ENCODE measurements around the gene HMBS. TPM values are rescaled to one million over a fixed set of nuclear protein-coding genes. Genes with fewer than 3 reads are reported as not detected.

Gene HMBS
- total and polyA plus RNA-seq, 2 of the 8 experiments (the other 6 are each of a cell fraction or from before 2014, with no cell fraction given): 69.3 to 109 TPM

DNA sequence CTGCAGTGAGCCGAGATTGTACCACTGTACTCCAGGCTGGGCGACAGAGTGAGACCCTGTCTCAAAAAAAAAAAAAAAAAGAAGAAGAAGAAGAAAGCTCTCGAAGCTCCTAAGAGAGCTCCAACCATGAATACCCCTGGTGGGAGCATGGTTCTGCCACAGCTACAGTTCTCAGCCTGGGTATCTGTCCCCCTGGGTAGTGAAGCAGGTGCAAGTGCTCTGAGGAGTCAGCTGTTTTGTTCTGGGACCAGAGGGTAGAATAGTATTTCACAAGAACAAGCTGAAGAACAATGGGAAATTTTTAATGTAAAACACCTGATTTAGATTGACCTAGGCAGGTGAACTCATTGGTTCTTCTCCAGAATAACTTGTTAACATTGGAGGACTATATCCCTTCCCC is 23.4 kb upstream of the HMBS start:
- Histone ChIP-seq H3K79me2 (ENCODE audit: control insufficient read depth in 1 of 2, insufficient read depth in 2 of 2, low read length in 2 of 2) (peaks cover 0 to 2% of the 10 kb centered on the region in 2 experiments; a peak in 2 of 4 replicates), H3K23me2 (ENCODE audit: low read depth, low read length) (peaks cover under 1% of the 10 kb centered on the region; the same call in 1 of the 2 replicates), H2BK15ac (ENCODE audit: low read length) (no peak overlapping the region), H3K4me2 (ENCODE audit: insufficient read depth in 1 of 2, low read depth in 2 of 2, low read length in 2 of 2) (no peak overlapping the region), H3K79me1 (ENCODE audit: low read depth, low read length) (no peaks in the 10 kb centered on the region), H2BK12ac (ENCODE audit: low read depth, low read length) (no peak overlapping the region), H4K20me1 (replicated peaks in 1 of 2; ENCODE audit: control insufficient read depth in 1 of 2, insufficient read depth in 2 of 2, low read length in 2 of 2) (peaks cover 0 to 1% of the 10 kb centered on the region in 2 experiments), H3K27ac (ENCODE audit: low read depth, low read length) (no peak overlapping the region), H3K18ac (ENCODE audit: extremely low read depth, low read length) (no peak overlapping the region), H2AK5ac (ENCODE audit: low read depth, low read length) (no peak overlapping the region), H3K56ac (replicated peaks; ENCODE audit: insufficient read length, low read depth, low read length) (no peak overlapping the region), H3K4me1 (replicated peaks in 1 of 4; ENCODE audit: control insufficient read depth in 3 of 4, insufficient read depth in 4 of 4, low read length in 3 of 4) (peaks cover 0 to 3% (median under 1%) of the 10 kb centered on the region in 4 experiments; a peak in 3 of 7 replicates), H2BK5ac (ENCODE audit: low read depth, low read length) (no peak overlapping the region), H2AFZ (ENCODE audit: low read length) (no peak overlapping the region), H3K4me3 (ENCODE audit: extremely low read depth in 1 of 4, insufficient read depth in 2 of 4, low read depth in 3 of 4, low read length in 4 of 4) (no peak overlapping the region), H2BK120ac (replicated peaks; ENCODE audit: low read depth, low read length) (no peak overlapping the region), H3K4ac (replicated peaks; ENCODE audit: insufficient read length, low read depth, low read length) (no peak overlapping the region), H3K27me3 (replicated peaks in 1 of 4; ENCODE audit: control insufficient read depth in 3 of 4, extremely low read depth in 1 of 4, insufficient read depth in 3 of 4, low read length in 3 of 4) (no peaks in the 10 kb centered on the region), H3K9ac (replicated peaks in 1 of 4; ENCODE audit: extremely low read depth in 1 of 4, low read depth in 3 of 4, low read length in 3 of 4) (no peak overlapping the region), H3K14ac (ENCODE audit: insufficient read length) (no peak overlapping the region), H4K91ac (replicated peaks; ENCODE audit: insufficient read length, low read length) (no peak overlapping the region), H4K5ac (ENCODE audit: insufficient read length, low read depth, low read length) (no peak overlapping the region), H2BK20ac (ENCODE audit: low read length) (no peak overlapping the region), H3K23ac (ENCODE audit: insufficient read length) (no peak overlapping the region), H3K9me3 (ENCODE audit: insufficient read depth in 2 of 2, low read depth in 1 of 2, low read length in 1 of 2) (no peaks in the 10 kb centered on the region; a peak in 1 of 4 replicates), H4K8ac (ENCODE audit: extremely low read depth, insufficient read depth, low read length) (no peak overlapping the region), H3K36me3 (ENCODE audit: control insufficient read depth in 2 of 4, insufficient read depth in 4 of 4, low read length in 3 of 4) (no peaks in the 10 kb centered on the region)
- DNase-seq (ENCODE audit: low read depth in 1 of 2, low spot score in 2 of 2) (no peak), FAIRE-seq (no peak)
- CTCF ChIA-PET (ENCODE audit: partially characterized antibody): interaction anchor here (0.6 to 1.4 kb wide), 5 partner anchors 9 to 136 kb away, joined by 3 to 4 read pairs (median 3); no protein-coding TSS in a partner anchor
- 78% methylated on average over 1 of the region's 3 CpGs; no CpG with 5 or more reads in 1 of the 2 experiments for WGBS, 2 experiments (ENCODE audit: extremely low coverage in 1 of 2, insufficient coverage in 1 of 2, insufficient read length in 1 of 2, insufficient replicate concordance in 2 of 2, low coverage in 1 of 2, low lambda C conversion rate in 2 of 2, missing lambda C conversion rate in 1 of 2)
- POLR2A ChIA-PET (ENCODE audit: partially characterized antibody): interaction anchor here (1.2 to 2.2 kb wide), 4 partner anchors 20 to 279 kb away, joined by 3 to 7 read pairs (median 4); partner anchors contain the start of genes HMBS, RPS25 and TRAPPC4
- no peak for TF ChIP-seq KDM4A (IDR thresholded peaks at IDR 0.05; ENCODE audit: low read depth, low read length, severe bottlenecking)
- TF ChIP-seq JUND (IDR thresholded peaks at IDR 0.05; ENCODE audit: low read length): no peak
- no peak for TF ChIP-seq PHF8 (conservative IDR thresholded peaks at IDR 0.05; ENCODE audit: low read depth, low read length)
- TF ChIP-seq RNF2 (IDR thresholded peaks at IDR 0.05; ENCODE audit: borderline replicate concordance, low read depth, low read length, missing control alignments, poor library complexity, severe bottlenecking): no peak
- no peak for TF ChIP-seq EP300 (IDR thresholded peaks at IDR 0.05; ENCODE audit: borderline replicate concordance in 1 of 2, low read depth in 2 of 2, low read length in 2 of 2)
- TF ChIP-seq SIRT6 (IDR thresholded peaks at IDR 0.05; ENCODE audit: low read length): no peak
